Measurements from ENCODE around the gene DDX28.

Gene DDX28

GRCh38 chr16:68022728-68023537 lies at the start of gene DDX28, which contains the start of gene DUS2:
TSS of gene DDX28 (minus strand) at chr16:68023232. CDS start at chr16:68023202, 30 bp downstream.
TSS of gene DUS2 (plus strand) at chr16:68023284. CDS start at chr16:68038024, 14,740 bp downstream.
- H3K27me3 ChIP-seq (ENCODE audit: low read depth, low read length) = no peaks in the 10 kb centered on the region
- peaks cover 0 to 12% of the 10 kb centered on the region in 2 donors for H3K36me3 ChIP-seq (ENCODE audit: control insufficient read depth in 1 of 2, insufficient read depth in 2 of 2, low read length in 2 of 2)
- no peaks in the 10 kb centered on the region for H3K9me3 ChIP-seq (ENCODE audit: control insufficient read depth in 1 of 2, low read length in 2 of 2)
- peak within 1 kb of the TSS; percentile 94 for H3K27ac ChIP-seq (ENCODE audit: low read length)
- peaks cover 10 to 28% of the 10 kb centered on the region in 2 donors for H3K4me1 ChIP-seq (ENCODE audit: control insufficient read depth in 1 of 2, insufficient read depth in 2 of 2, low read length in 2 of 2)
- H3K4me3 ChIP-seq (ENCODE audit: low read depth in 1 of 2, low read length in 2 of 2) = peak within 1 kb of the TSS; percentile 82 to 100

DNA sequence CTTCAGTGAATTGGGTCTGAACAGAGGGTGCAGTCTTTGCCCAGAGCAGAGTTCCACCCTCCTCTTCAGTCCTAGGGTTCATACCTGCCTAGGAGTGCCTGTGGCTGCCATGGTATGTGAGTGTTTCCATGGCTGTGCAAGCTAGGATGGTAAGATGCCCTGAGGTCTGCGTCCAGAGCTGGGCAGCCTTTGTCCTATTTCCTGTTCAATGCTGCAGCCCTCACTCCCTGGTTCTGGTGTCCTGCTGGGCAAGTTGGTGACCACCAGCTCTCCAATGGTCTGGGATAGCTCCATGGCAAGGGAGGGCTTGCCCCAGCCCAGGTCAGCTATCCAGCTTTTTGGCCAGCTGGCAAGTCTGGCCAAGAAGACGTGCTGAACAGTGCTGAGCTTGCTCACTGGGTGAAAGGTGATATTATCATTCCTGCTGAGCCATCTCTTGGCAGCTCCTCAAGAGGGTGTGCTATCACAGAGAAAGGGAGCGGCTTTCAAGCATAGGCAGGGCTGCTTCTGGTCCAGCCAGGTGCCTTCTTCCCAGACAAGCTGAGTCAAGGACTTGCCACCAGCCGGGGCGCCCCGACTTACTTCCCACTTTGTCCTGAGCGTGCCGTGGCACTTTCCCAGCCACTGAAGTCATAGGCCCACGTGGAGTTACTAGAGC lies 49.1 kb upstream of the DDX28 start:
- no peak overlapping the region for H3K27ac ChIP-seq (ENCODE audit: low read length)
- no peak overlapping the region for H3K4me3 ChIP-seq (ENCODE audit: low read depth in 1 of 2, low read length in 2 of 2)
- no peaks in the 10 kb centered on the region for H3K27me3 ChIP-seq (ENCODE audit: low read depth, low read length)
- peaks cover 3 to 34% of the 10 kb centered on the region in 2 donors for H3K4me1 ChIP-seq (ENCODE audit: control insufficient read depth in 1 of 2, insufficient read depth in 2 of 2, low read length in 2 of 2)
- peaks cover 45 to 52% of the 10 kb centered on the region in 2 donors for H3K36me3 ChIP-seq (ENCODE audit: control insufficient read depth in 1 of 2, insufficient read depth in 2 of 2, low read length in 2 of 2)
- no peaks in the 10 kb centered on the region for H3K9me3 ChIP-seq (ENCODE audit: control insufficient read depth in 1 of 2, low read length in 2 of 2)

GRCh38 chr16:68071518-68071901 lies 48.5 kb upstream of the DDX28 start:
- Histone ChIP-seq H3K36me3 (ENCODE audit: control insufficient read depth in 1 of 2, insufficient read depth in 2 of 2, low read length in 2 of 2) (peaks cover 44 to 50% of the 10 kb centered on the region in 2 donors), H3K4me1 (ENCODE audit: control insufficient read depth in 1 of 2, insufficient read depth in 2 of 2, low read length in 2 of 2) (peaks cover 3 to 34% of the 10 kb centered on the region in 2 donors), H3K27me3 (ENCODE audit: low read depth, low read length) (no peaks in the 10 kb centered on the region), H3K9me3 (ENCODE audit: control insufficient read depth in 1 of 2, low read length in 2 of 2) (no peaks in the 10 kb centered on the region), H3K4me3 (ENCODE audit: low read depth in 1 of 2, low read length in 2 of 2) (no peak overlapping the region), H3K27ac (ENCODE audit: low read length) (no peak overlapping the region)

DNA sequence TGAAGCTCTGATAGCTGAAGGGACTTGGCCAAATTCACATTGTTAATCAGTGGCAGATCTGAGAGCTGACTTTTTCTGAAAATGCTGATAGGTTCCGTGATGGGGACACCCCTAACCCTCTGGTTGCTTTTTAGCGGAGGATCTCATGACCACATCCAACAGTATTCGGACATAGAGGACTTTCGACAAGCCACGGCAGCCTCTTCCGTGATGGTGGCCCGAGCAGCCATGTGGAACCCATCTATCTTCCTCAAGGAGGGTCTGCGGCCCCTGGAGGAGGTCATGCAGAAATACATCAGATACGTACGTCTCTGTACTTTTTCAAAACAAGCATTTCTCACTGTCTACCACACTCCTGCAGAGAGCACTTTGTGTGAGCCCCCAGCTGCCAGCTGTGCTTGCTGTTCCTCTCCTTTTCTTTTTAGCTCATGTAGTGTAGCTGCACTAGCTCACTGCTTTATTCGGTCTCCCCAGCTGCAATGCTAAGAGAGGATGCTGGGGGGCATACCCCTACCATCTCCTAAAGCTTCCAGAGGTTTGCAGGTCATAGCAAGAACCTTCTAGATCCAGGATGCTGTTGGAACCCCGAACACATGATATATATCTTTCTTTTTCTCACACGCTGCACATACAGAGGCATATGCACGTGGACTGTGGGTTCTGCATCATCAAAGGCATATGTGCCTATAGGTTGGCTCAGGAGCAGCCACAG lies 47.9 kb upstream of the DDX28 start:
- Histone ChIP-seq H3K27me3 (ENCODE audit: low read depth, low read length) (no peaks in the 10 kb centered on the region), H3K4me1 (ENCODE audit: control insufficient read depth in 1 of 2, insufficient read depth in 2 of 2, low read length in 2 of 2) (peaks cover 3 to 34% of the 10 kb centered on the region in 2 donors), H3K4me3 (ENCODE audit: low read depth in 1 of 2, low read length in 2 of 2) (no peak overlapping the region), H3K9me3 (ENCODE audit: control insufficient read depth in 1 of 2, low read length in 2 of 2) (no peaks in the 10 kb centered on the region), H3K36me3 (ENCODE audit: control insufficient read depth in 1 of 2, insufficient read depth in 2 of 2, low read length in 2 of 2) (peaks cover 39 to 44% of the 10 kb centered on the region in 2 donors), H3K27ac (ENCODE audit: low read length) (no peak overlapping the region)

DNA sequence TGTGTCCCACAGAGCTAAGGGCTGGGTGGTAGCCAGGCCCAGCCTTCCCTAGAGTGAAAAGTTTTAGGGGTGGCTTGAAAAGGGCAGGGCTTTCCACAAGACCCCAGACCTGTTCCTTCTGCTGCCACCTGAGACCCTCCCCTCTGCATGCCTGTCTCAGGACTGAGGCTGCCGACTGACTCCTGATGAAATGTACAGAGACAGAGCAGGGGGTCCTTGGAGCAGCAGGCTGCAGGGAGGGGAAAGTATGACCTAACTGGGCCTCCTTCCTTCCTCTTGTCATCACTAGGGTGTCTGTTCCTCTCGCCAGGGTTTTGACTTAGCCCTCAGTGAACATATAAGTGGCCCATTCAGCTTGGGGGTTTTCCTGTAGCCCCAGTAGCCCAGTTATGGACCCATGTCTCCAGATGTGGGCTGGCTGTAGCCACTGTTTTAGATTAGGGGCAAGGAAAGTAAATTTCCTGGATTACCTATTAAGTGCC lies 47.3 kb upstream of the DDX28 start:
- H3K9me3 ChIP-seq (ENCODE audit: control insufficient read depth in 1 of 2, low read length in 2 of 2) = no peaks in the 10 kb centered on the region
- no peak overlapping the region for H3K4me3 ChIP-seq (ENCODE audit: low read depth in 1 of 2, low read length in 2 of 2)
- H3K36me3 ChIP-seq (ENCODE audit: control insufficient read depth in 1 of 2, insufficient read depth in 2 of 2, low read length in 2 of 2) = peaks cover 32 to 38% of the 10 kb centered on the region in 2 donors
- peaks cover 3 to 36% of the 10 kb centered on the region in 2 donors for H3K4me1 ChIP-seq (ENCODE audit: control insufficient read depth in 1 of 2, insufficient read depth in 2 of 2, low read length in 2 of 2)
- H3K27me3 ChIP-seq (ENCODE audit: low read depth, low read length) = no peaks in the 10 kb centered on the region
- no peak overlapping the region for H3K27ac ChIP-seq (ENCODE audit: low read length)

GRCh38 chr16:68069511-68070248 lies 46.6 kb upstream of the DDX28 start:
- H3K36me3 ChIP-seq (ENCODE audit: control insufficient read depth in 1 of 2, insufficient read depth in 2 of 2, low read length in 2 of 2) = peaks cover 30 to 31% of the 10 kb centered on the region in 2 donors
- no peak overlapping the region for H3K4me3 ChIP-seq (ENCODE audit: low read depth in 1 of 2, low read length in 2 of 2)
- H3K27ac ChIP-seq (ENCODE audit: low read length) = no peak overlapping the region
- H3K4me1 ChIP-seq (ENCODE audit: control insufficient read depth in 1 of 2, insufficient read depth in 2 of 2, low read length in 2 of 2) = peaks cover 3 to 43% of the 10 kb centered on the region in 2 donors
- no peaks in the 10 kb centered on the region for H3K9me3 ChIP-seq (ENCODE audit: control insufficient read depth in 1 of 2, low read length in 2 of 2)
- no peaks in the 10 kb centered on the region for H3K27me3 ChIP-seq (ENCODE audit: low read depth, low read length)

DNA sequence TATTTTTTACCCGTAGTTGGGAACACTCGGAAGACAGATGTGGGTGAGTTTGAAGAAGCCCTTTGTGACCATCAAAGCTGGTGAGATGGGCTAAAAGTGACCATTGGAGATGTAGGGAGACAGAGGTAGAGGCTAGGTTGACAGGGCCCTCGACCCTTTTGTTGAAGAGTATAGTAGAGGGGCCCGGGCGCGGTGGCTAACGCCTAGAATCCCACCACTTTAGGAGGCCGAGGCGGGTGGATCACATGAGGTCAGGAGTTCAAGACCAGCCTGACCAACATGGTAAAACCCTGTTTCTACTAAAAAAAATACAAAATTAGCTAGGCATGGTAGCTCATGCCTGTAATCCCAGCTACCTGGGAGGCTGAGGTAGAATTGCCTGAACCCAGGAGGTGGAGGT lies 45.9 kb upstream of the DDX28 start:
- Histone ChIP-seq H3K4me1 (ENCODE audit: control insufficient read depth in 1 of 2, insufficient read depth in 2 of 2, low read length in 2 of 2) (peaks cover 8 to 45% of the 10 kb centered on the region in 2 donors), H3K4me3 (ENCODE audit: low read depth in 1 of 2, low read length in 2 of 2) (no peak overlapping the region), H3K27ac (ENCODE audit: low read length) (no peak overlapping the region), H3K27me3 (ENCODE audit: low read depth, low read length) (no peaks in the 10 kb centered on the region), H3K9me3 (ENCODE audit: control insufficient read depth in 1 of 2, low read length in 2 of 2) (no peaks in the 10 kb centered on the region), H3K36me3 (ENCODE audit: control insufficient read depth in 1 of 2, insufficient read depth in 2 of 2, low read length in 2 of 2) (peaks cover 22 to 26% of the 10 kb centered on the region in 2 donors)

DNA sequence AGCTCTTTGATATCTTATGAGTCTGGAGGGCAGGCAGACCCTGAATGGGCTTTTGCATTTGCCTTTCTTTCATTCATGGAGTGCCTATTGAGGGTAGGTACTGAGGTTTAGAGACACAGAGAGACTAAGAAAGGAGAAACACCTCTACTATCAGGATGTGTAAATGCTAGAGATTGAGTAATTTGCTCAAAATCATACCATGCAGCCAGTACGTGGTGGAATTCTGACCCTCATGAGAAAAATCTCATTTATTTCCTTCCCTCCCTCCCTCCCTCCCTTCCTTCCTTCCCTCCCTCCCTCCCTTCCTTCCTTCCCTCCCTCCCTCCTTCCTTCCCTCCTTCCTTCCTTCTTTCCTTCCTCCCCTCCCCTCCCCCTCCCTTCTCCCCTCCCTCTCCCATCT lies 43.7 kb upstream of the DDX28 start:
- H3K27me3 ChIP-seq (ENCODE audit: low read depth, low read length) = no peaks in the 10 kb centered on the region
- H3K36me3 ChIP-seq (ENCODE audit: control insufficient read depth in 1 of 2, insufficient read depth in 2 of 2, low read length in 2 of 2) = peaks cover 14 to 17% of the 10 kb centered on the region in 2 donors
- H3K4me1 ChIP-seq (ENCODE audit: control insufficient read depth in 1 of 2, insufficient read depth in 2 of 2, low read length in 2 of 2) = peaks cover 8 to 34% of the 10 kb centered on the region in 2 donors
- no peak overlapping the region for H3K4me3 ChIP-seq (ENCODE audit: low read depth in 1 of 2, low read length in 2 of 2)
- H3K9me3 ChIP-seq (ENCODE audit: control insufficient read depth in 1 of 2, low read length in 2 of 2) = no peaks in the 10 kb centered on the region
- no peak overlapping the region for H3K27ac ChIP-seq (ENCODE audit: low read length)

DNA sequence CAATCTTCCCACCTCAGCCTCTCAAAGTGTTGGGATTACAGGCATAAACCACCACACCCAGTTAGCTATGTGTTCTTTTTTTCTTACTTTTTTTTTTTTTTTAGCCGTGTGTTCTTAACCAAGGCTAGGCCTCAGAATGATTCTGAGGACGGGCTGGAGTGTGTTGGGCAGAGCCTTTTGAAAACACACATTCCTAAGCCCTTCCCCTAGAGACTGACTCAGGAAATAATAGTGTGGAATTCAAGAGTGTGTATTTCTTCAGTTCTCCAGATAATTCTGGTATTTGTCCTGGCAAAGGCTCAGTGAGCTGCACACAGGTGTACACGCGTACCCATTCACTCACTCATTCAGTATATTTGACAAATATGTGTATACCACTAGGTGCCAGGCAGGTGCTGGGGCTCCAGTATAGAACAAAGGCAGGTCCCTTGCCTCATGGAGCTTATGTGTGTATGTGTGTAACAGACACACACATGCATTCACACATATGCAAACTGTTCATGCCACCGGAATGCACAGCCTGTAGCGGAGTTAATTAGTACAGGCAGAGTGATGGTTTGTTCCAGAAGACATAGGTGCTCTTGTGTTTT lies 42.8 kb upstream of the DDX28 start:
- Histone ChIP-seq H3K27me3 (ENCODE audit: low read depth, low read length) (no peaks in the 10 kb centered on the region), H3K36me3 (ENCODE audit: control insufficient read depth in 1 of 2, insufficient read depth in 2 of 2, low read length in 2 of 2) (peaks cover 8 to 19% of the 10 kb centered on the region in 2 donors), H3K4me1 (ENCODE audit: control insufficient read depth in 1 of 2, insufficient read depth in 2 of 2, low read length in 2 of 2) (peaks cover 8 to 33% of the 10 kb centered on the region in 2 donors), H3K27ac (ENCODE audit: low read length) (peak overlapping the region; percentile 29), H3K4me3 (ENCODE audit: low read depth in 1 of 2, low read length in 2 of 2) (no peak overlapping the region), H3K9me3 (ENCODE audit: control insufficient read depth in 1 of 2, low read length in 2 of 2) (no peaks in the 10 kb centered on the region)

GRCh38 chr16:68064791-68065365 lies 41.8 kb upstream of the DDX28 start:
- H3K4me1 ChIP-seq (ENCODE audit: control insufficient read depth in 1 of 2, insufficient read depth in 2 of 2, low read length in 2 of 2) = peaks cover 8 to 25% of the 10 kb centered on the region in 2 donors
- no peaks in the 10 kb centered on the region for H3K9me3 ChIP-seq (ENCODE audit: control insufficient read depth in 1 of 2, low read length in 2 of 2)
- H3K27ac ChIP-seq (ENCODE audit: low read length) = peak overlapping the region; percentile 53
- H3K36me3 ChIP-seq (ENCODE audit: control insufficient read depth in 1 of 2, insufficient read depth in 2 of 2, low read length in 2 of 2) = peaks cover 7 to 12% of the 10 kb centered on the region in 2 donors
- H3K4me3 ChIP-seq (ENCODE audit: low read depth in 1 of 2, low read length in 2 of 2) = no peak overlapping the region
- H3K27me3 ChIP-seq (ENCODE audit: low read depth, low read length) = no peaks in the 10 kb centered on the region

Data from muscle layer of duodenum (tissue), 2 donors.